ENCODE measurements around the gene C16orf87. TPM values are rescaled to one million over a fixed set of nuclear protein-coding genes. Genes with fewer than 3 reads are reported as not detected.

The C16orf87 gene
- total and polyA plus RNA-seq, 11 donors: 5.1 to 15.8 (median 13.6) TPM

GRCh38 chr16:46789499-46790414 is 41.2 kb downstream of the C16orf87 start:
- TF ChIP-seq CTCF (IDR thresholded peaks at IDR 0.05): no peak
- H3K36me3 ChIP-seq: no peaks in the 10 kb centered on the region
- peak; percentile 92 to 99 (median 98) for ATAC-seq
- DNase-seq: peak; percentile 81 to 89 (median 85)
- intact Hi-C loops (cut with DNase I): loop anchor here in 2 of 10 donors (5.0 kb wide), 1 partner anchor 102 kb away; the partner anchor contains the start of genes ORC6 (in 2 of the 2) and VPS35 (in 2 of the 2)
- H3K27ac ChIP-seq: peak overlapping the region in 10 of 12 donors; percentile 27 to 83 (median 58)
- H3K4me3 ChIP-seq: peak overlapping the region; percentile 42 to 79 (median 66)
- peaks cover 0 to 30% (median 8%) of the 10 kb centered on the region in 12 donors for H3K9me3 ChIP-seq
- H3K27me3 ChIP-seq: no peaks in the 10 kb centered on the region
- 9 to 19% (median 13%) methylated on average over 39 to 43 of the region's 43 CpGs for WGBS, 4 donors
- peaks cover 0 to 19% (median 2%) of the 10 kb centered on the region in 12 donors for H3K4me1 ChIP-seq

GRCh38 chr16:46788891-46789474 is 42.0 kb downstream of the C16orf87 start:
- Histone ChIP-seq H3K4me1 (peaks cover 0 to 19% (median 2%) of the 10 kb centered on the region in 12 donors), H3K27me3 (no peaks in the 10 kb centered on the region), H3K4me3 (no peak overlapping the region), H3K36me3 (no peaks in the 10 kb centered on the region), H3K9me3 (peaks cover 0 to 23% (median 4%) of the 10 kb centered on the region in 12 donors), H3K27ac (peak overlapping the region in 4 of 12 donors; percentile 17 to 83 (median 56))
- ATAC-seq: no peak
- TF ChIP-seq CTCF (IDR thresholded peaks at IDR 0.05) (no peak), POLR2A (IDR thresholded peaks at IDR 0.05) (no peak)
- no peak for DNase-seq
- 69 to 74% (median 73%) methylated on average over 3 of the region's 3 CpGs for WGBS, 4 donors
- intact Hi-C loops (cut with DNase I): loop anchor here in 1 of 10 donors (5.0 kb wide), 1 partner anchor 102 kb away; the partner anchor contains the start of genes ORC6 and VPS35

GRCh38 chr16:46787909-46788308 is 43.1 kb downstream of the C16orf87 start:
- no peak for ATAC-seq

More at GRCh38 chr16:46787909-46788308, 43.1 kb downstream of the C16orf87 start:
- TF ChIP-seq CTCF (IDR thresholded peaks at IDR 0.05): no peak
- no peak for TF ChIP-seq POLR2A (IDR thresholded peaks at IDR 0.05)
- intact Hi-C loops (cut with DNase I): loop anchor here in 1 of 10 donors (5.0 kb wide), 1 partner anchor 101 kb away; the partner anchor contains the start of genes ORC6 and VPS35
- 77 to 97% (median 83%) methylated on average over 1 of the region's 1 CpG for WGBS, 4 donors
- H3K9me3 ChIP-seq: peaks cover 0 to 12% (median 0%) of the 10 kb centered on the region in 12 donors
- DNase-seq: no peak
- no peak overlapping the region for H3K4me3 ChIP-seq
- peaks cover 0 to 19% (median 2%) of the 10 kb centered on the region in 12 donors for H3K4me1 ChIP-seq
- no peaks in the 10 kb centered on the region for H3K36me3 ChIP-seq
- peak overlapping the region in 1 of 12 donors; percentile 83 for H3K27ac ChIP-seq
- H3K27me3 ChIP-seq: no peaks in the 10 kb centered on the region

Measured in heart left ventricle (tissue), 16 donors.